Choroid plexus epithelial cell (primary cell): ENCODE data around the gene GSN.

Experiments used
- DNase-seq: peaks from one replicate; pipeline ENCODE4 v3.0.0-alpha.2; 2010; ENCODE audit warnings: low read depth
- H3K4me3 ChIP-seq: 2 replicates; pipeline ENCODE4 v1.5.1; 2011; ENCODE audit warnings: low read depth, mild to moderate bottlenecking, control low read depth, low read length, moderate library complexity
- CTCF ChIP-seq: conservative IDR thresholded peaks from 2 replicates; pipeline ENCODE4 v1.5.1; 2011; ENCODE audit warnings: low read depth, mild to moderate bottlenecking, control low read depth, inconsistent platforms, low read length, moderate library complexity

Gene GSN

GRCh38 chr9:121266906-121267650 lies 884 bp upstream of the GSN start:
- TF ChIP-seq CTCF, result no peak
- no peak overlapping the region for H3K4me3 ChIP-seq
- peak; percentile 52 for DNase-seq

- no peak for DNase-seq
- TF ChIP-seq CTCF, result no peak
These were observed 562 bp downstream of the GSN start for GRCh38 chr9:121268598-121268850.

GRCh38 chr9:121268851-121269641 lies 1.1 kb downstream of the GSN start:
- peak overlapping the region; percentile 82 for H3K4me3 ChIP-seq
- no peak for DNase-seq
- TF ChIP-seq CTCF, result no peak

More at GRCh38 chr9:121268598-121268850, 562 bp downstream of the GSN start:
- H3K4me3 ChIP-seq, result peak overlapping the region; percentile 82

- no peak for DNase-seq
- peak overlapping the region; percentile 82 for H3K4me3 ChIP-seq
- TF ChIP-seq CTCF, result no peak
These were observed 1.8 kb downstream of the GSN start for GRCh38 chr9:121269642-121270254.

GRCh38 chr9:121271368-121272341 lies 3.7 kb downstream of the GSN start:
- no peak for TF ChIP-seq CTCF
- DNase-seq, result peak; percentile 83
- peak overlapping the region; percentile 4 for H3K4me3 ChIP-seq

GRCh38 chr9:121272401-121272948 lies 4.5 kb downstream of the GSN start:
- no peak for TF ChIP-seq CTCF
- no peak for DNase-seq
- no peak overlapping the region for H3K4me3 ChIP-seq
